ENCODE data around the gene MAGI2.
A peak's percentile ranks its signal among the peaks of the same experiment; 100 is the strongest.

Gene MAGI2

DNA sequence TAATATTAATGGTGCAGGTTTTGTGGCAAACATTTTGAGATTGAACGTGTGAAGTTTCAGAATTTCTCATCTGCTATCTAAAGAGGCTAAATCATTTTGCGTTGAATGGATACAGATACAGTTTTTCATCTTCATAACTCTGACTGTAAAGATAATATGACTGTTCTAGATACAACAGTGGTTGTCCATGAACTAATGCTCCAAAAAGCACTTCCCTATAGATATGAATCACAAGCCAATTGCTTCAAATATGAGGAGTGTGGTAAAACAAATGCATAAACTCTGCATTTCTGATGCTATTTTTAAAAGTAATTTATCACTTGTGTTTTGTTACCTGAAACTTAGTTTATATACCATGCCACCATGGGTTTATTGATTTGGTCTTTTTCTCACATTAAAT lies 750.1 kb downstream of the MAGI2 start:
- FAIRE-seq, result no peak

GRCh38 chr7:78702770-78703169 lies 750.7 kb downstream of the MAGI2 start:
- no peak for FAIRE-seq

GRCh38 chr7:78695826-78696225 lies 757.6 kb downstream of the MAGI2 start:
- no peak for FAIRE-seq

- FAIRE-seq, result no peak
Measured at GRCh38 chr7:78691584-78691983, 761.9 kb downstream of the MAGI2 start.

DNA sequence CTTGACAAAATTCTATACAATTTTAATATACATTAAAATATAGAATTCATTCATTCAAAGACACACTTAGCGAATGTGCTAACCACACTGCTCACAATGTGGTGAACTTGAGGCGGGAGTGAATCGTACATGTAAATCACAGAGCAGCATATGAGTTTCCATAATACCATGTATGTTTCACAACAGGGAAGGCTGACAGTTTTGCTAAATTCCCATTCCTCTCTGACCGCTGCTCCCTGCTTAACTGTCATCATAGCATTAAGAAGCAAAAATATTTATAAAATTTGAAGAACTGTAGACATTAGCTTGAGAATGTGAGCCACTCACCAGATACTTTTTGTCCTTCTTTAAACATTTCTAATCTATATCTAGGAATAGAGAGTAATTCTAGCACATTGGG lies 763.3 kb downstream of the MAGI2 start:
- no peak for FAIRE-seq

GRCh38 chr7:78688376-78688775 lies 765.1 kb downstream of the MAGI2 start:
- FAIRE-seq, result no peak

GRCh38 chr7:78686189-78686588 lies 767.3 kb downstream of the MAGI2 start:
- no peak for FAIRE-seq

- FAIRE-seq, result no peak
Measured at GRCh38 chr7:78684201-78684600, 769.3 kb downstream of the MAGI2 start.

DNA sequence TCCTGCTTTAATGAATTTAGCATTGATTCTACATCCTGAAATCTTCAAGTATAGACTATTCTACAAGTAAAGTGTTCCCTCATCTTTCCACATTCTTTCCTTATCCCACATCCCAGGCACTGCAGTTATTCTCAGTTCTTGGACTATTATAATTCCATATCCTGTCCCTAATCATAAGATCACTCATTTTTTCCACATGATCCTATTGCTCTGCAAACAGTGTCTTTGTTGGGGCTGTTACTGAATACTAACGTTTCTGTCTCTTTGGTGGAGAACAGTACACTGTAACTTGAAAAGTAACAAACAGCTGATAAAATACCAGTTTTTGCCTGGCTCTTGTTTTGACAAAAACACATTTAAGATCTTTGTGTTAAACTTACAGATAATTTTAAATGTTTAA lies 769.9 kb downstream of the MAGI2 start:
- FAIRE-seq, result no peak

GRCh38 chr7:78679112-78679876 lies 774.2 kb downstream of the MAGI2 start:
- FAIRE-seq, result no peak

DNA sequence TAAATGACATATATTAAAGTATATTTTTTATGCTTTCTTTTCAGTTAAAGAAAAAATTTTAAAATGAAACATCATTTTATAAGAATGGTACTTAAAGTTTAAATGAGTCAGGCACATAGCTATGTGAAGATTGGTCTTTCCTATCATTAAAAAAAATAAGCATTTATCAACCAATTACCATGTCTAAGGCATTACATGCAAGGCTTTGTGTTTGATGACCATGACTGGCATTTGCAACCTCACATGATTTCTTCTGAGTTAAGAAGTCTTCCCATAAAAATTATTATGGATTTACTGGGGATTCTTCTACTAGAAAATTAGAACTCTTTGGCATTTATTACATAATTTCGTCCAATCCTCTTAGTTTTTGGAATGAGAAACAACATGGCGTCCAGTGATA lies 776.1 kb downstream of the MAGI2 start:
- peak; percentile 61 for FAIRE-seq

DNA sequence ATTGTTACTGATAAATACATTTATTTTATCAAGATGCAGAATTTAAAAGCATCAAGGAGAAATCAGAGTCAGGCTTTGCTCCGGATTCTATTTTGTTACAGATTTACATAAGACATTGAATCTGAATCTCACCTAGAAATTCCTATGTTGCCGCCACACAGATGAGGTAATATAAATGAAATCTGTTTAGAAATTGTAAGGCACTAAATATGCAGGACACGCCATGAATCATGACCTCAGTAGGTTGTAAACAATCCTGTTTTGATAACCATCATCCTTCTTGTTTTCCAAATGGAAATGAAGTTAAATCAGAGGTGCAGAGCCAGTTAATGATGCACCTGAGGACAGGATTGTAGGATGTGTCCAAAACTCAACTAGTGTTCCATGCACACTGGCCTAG lies 778.0 kb downstream of the MAGI2 start:
- no peak for FAIRE-seq

DNA sequence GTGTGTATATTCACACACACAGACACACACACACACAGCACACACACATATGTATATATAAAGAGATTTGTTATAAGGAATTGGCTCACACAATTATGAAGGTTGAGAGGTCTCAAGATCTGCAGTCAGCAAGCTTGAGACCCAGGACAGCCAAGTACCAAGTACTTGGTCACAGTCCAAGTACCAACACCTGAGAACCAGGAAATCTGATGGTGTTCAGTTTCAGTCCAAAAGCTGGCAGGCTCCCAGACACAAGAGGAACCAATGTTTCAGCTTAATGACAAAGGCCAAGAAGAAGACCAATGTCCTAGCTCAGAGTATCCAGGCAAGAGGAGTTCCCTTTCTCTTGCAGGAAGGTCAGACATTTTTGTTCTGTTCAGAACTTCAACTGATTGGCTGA lies 780.2 kb downstream of the MAGI2 start:
- FAIRE-seq, result no peak

GRCh38 chr7:78662939-78663338 lies 790.5 kb downstream of the MAGI2 start:
- FAIRE-seq, result no peak

GRCh38 chr7:78649976-78650375 lies 803.5 kb downstream of the MAGI2 start:
- no peak for FAIRE-seq

DNA sequence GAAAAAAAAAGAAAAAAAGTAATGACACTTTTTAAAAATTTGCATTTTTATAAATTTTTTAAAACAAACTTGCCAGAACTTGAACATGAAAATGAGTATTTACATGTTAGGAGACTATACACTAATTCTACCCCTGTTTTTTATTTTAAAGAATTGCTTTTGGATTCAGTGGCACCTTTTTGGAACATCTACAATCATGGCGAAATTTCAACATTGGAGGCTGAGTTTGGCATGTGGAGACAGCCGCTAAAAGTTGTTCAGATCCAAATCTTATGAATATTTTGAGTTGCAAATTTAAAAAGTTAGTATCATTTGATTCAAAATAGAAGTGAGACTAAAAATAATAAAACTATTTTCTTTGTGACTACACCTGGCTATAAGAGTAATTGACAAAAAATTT lies 804.2 kb downstream of the MAGI2 start:
- peak; percentile 55 for FAIRE-seq

GRCh38 chr7:78642751-78643150 lies 810.7 kb downstream of the MAGI2 start:
- FAIRE-seq, result no peak

GRCh38 chr7:78638364-78638763 lies 815.1 kb downstream of the MAGI2 start:
- FAIRE-seq, result no peak

GRCh38 chr7:78636727-78637126 lies 816.7 kb downstream of the MAGI2 start:
- no peak for FAIRE-seq

DNA sequence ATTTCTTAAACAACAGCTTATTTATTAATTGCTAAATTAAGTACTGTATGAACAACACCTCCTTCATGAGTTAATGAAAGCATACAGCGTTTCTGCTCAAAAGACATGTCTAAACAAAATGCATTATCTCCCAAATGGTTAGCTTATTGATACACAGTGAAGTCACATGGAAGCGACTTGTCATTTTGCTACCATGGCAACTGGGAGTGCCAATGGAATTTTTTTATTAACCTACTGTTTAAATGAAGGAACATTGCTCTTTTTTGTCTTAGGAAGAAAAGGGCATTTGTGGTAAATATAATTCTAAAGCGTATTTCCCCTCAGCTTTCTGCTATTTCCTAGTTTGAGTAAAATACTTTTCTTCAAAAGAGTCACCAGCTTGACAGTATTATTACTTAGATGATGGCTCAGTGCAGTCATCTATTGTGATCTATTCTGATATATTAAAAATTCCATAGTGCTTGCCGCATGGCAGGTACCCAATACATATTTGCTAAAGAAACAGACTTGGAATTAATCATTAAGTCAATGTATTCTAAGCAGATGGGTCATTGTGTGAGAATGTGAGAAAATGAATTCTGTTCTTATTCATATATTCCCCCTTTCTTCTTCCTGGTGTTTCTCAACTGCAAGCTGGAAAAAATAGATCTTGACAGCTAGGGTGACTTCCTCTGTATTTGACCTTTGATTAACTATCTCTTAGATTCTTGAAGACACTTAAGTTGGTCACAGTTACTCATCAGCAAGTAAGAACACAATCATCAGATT lies 818.3 kb downstream of the MAGI2 start:
- no peak for FAIRE-seq

- FAIRE-seq, result no peak
Measured at GRCh38 chr7:78634093-78634492, 819.4 kb downstream of the MAGI2 start.

- no peak for FAIRE-seq
Measured at GRCh38 chr7:78620920-78621319, 832.5 kb downstream of the MAGI2 start.

- no peak for FAIRE-seq
Measured at GRCh38 chr7:78616539-78616938, 836.9 kb downstream of the MAGI2 start.

DNA sequence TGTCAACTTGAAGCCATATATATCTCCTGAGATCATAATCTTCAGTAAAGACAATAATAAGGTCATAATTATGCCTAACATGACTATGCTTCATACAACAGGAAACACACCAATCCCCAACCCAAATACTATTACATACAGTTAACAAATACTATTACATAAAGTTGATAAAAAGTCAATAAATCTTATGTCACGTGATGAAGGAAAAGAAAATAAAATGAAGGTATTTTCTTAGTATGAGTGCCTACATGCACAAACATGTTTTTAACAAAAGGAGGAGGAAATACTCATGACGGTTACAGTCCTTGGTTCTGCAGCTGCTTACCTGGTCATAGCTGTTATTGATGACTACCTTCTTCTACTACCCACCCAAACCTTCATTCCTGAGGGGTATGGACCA lies 844.2 kb downstream of the MAGI2 start:
- no peak for FAIRE-seq
